ENCODE measurements around the gene SPAST.
"Not testable (repeated sequence)": the region's sequence is repeated elsewhere in the genome, so short reads cannot be mapped to it uniquely, and the experiment has no call there.

Gene SPAST

DNA sequence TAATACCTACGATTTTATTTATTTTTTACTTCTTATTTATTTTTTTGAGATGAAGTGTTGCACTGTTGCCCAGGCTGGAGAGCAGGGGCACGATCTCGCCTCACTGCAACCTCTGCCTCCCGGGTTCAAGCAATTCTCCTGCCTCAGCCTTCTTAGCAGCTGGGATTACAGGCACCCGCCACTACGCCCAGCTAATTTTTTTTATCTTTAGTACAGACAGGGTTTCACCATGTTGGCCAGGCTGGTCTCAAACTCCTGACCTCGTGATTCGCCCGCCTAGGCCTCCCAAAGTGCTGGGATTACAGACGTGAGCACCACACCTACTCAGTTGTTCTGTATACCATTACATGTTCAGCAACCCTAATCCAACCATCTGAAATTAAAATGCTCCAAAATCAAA, 100.9 kb downstream of the SPAST start:
- peak overlapping the region; percentile 84 for H3K4me3 ChIP-seq
- in situ Hi-C loops (cut with MboI; ENCODE audit: low sequenced_read_pairs); H3K27me3 ChIP-seq (ENCODE audit: low read depth); H3K36me3 ChIP-seq (replicated peaks); H3K9me3 ChIP-seq: not testable (repeated sequence)
- peak in 1 of 2 experiments; percentile 12 for DNase-seq (ENCODE audit: low spot score in 2 of 2)
- peaks cover 11% of the 10 kb centered on the region for H3K4me1 ChIP-seq

DNA sequence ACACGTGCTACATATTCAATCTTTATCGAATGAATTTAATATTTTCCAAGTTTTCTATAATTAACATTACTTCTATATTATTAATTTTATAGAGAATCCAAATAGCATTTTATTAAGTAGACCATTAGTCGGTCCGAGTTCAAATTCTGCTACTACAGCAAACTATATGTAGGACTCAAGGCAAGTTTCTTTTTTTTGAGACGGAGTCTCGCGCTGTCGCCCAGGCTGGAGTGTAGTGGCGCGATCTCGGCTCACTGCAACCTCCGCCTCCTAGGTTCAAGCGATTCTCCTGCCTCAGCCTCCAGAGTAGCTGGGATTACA, 101.6 kb downstream of the SPAST start:
- Histone ChIP-seq H3K4me1 (peaks cover 11% of the 10 kb centered on the region), H3K4me3 (peak overlapping the region; percentile 84)
- H3K27me3 ChIP-seq (ENCODE audit: low read depth); H3K36me3 ChIP-seq (replicated peaks); DNase-seq (ENCODE audit: low spot score in 2 of 2); in situ Hi-C loops (cut with MboI; ENCODE audit: low sequenced_read_pairs); H3K9me3 ChIP-seq: not testable (repeated sequence)

DNA sequence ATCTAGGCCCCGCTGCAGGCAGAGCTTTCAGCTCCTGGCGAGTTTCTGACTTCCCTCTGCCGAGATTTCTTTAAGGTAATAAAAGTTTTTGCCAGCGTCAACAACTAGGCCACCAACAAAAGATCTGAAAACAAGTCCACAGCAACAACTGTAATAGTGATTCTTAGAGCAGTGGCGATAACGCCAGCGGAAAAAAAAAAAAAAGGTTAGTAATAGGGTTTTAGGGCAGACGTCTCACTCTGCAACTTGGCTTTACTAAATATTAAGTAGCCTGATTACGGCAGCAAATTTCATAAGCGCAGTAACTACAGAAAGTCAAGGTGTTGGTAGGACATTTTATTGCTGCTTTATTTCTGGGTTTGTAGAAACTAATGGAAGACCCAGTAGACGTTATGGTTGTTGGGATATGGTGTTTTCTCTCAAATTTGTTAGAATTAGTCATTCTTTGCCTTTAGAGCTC, 102.8 kb downstream of the SPAST start:
- Histone ChIP-seq H3K9me3 (no peaks in the 10 kb centered on the region), H3K36me3 (replicated peaks) (peaks cover 5% of the 10 kb centered on the region; the same call in 1 of the 2 replicates), H3K27me3 (ENCODE audit: low read depth) (no peaks in the 10 kb centered on the region), H3K4me3 (peak overlapping the region; percentile 84), H3K4me1 (peaks cover 11% of the 10 kb centered on the region)
- no peak for DNase-seq (ENCODE audit: low spot score in 2 of 2)
- in situ Hi-C loops (cut with MboI; ENCODE audit: low sequenced_read_pairs) = no loop called here

DNA sequence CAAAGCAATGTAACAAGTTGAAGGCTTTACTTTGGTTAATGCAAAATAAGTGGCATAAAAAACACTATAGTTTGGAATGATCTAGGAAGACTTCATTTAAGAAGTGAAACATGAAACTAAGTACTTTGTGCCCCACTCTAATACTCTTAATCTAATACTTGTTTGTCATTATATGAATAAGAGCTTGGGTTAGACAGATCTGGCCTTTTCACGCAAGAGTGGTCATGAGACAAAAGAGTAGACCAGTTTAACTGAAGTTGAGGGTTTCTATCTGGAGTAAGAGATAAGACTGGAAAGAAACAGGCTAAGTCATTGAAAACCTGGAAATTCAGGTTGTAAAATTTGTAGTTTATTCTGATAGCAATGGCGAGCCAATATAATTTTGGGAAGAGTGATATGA, 105.2 kb downstream of the SPAST start:
- Histone ChIP-seq H3K4me1 (peaks cover 11% of the 10 kb centered on the region), H3K9me3 (no peaks in the 10 kb centered on the region), H3K36me3 (replicated peaks) (peaks cover 9% of the 10 kb centered on the region), H3K27me3 (ENCODE audit: low read depth) (no peaks in the 10 kb centered on the region), H3K4me3 (no peak overlapping the region)
- DNase-seq (ENCODE audit: low spot score in 2 of 2) = no peak
- in situ Hi-C loops (cut with MboI; ENCODE audit: low sequenced_read_pairs) = no loop called here

DNA sequence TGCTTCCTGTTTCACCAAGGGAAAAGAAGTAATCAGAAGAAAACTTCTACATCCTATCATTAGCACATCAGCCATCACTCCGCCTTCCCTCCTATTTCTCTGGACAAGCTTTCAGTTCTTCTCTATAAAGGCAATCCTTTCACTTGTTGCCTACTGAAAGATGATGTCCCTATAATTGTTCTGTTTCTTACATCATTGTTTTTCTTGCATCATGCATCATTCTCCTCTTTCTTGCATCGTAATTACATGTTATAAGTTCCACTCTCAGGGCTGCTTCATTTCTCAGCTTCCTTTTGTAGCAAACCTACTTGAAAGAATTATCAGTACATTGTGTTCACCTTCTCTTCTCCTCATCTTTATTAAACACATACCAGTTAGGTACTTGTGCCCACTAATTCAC, 109.5 kb downstream of the SPAST start:
- H3K4me1 ChIP-seq = peaks cover 2% of the 10 kb centered on the region

DNA sequence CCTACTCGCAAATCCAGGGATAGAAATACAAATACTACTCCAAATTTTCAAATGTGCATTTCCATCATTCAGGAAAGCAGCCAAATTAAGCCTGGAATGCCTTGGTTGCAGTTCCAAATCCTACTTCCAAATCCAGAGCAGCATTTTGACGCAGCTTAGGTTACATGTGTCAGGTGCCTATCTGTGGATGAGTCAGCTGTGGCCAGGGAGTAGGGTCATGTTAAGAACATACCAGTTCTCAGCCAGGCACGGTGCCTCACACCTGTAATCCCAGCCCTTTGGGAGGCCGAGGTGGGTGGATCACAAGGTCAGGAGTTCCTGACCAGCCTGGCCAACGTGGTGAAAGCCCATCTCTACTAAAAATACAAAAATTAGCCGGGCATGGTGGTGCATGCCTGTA, 119.3 kb downstream of the SPAST start:
- no peaks in the 10 kb centered on the region for H3K9me3 ChIP-seq
- peaks cover 26% of the 10 kb centered on the region for H3K36me3 ChIP-seq (replicated peaks)
- H3K4me3 ChIP-seq = no peak overlapping the region
- DNase-seq (ENCODE audit: low spot score in 2 of 2) = no peak
- H3K4me1 ChIP-seq = no peaks in the 10 kb centered on the region
- H3K27me3 ChIP-seq (ENCODE audit: low read depth) = no peaks in the 10 kb centered on the region
- in situ Hi-C loops (cut with MboI; ENCODE audit: low sequenced_read_pairs) = no loop called here

More for the DNA sequence above, 109.5 kb downstream of the SPAST start:
- in situ Hi-C loops (cut with MboI; ENCODE audit: low sequenced_read_pairs) = no loop called here
- peaks cover 28% of the 10 kb centered on the region for H3K36me3 ChIP-seq (replicated peaks)
- H3K9me3 ChIP-seq = no peaks in the 10 kb centered on the region
- H3K27me3 ChIP-seq (ENCODE audit: low read depth) = no peaks in the 10 kb centered on the region
- H3K4me3 ChIP-seq = no peak overlapping the region
- DNase-seq (ENCODE audit: low spot score in 2 of 2) = no peak

DNA sequence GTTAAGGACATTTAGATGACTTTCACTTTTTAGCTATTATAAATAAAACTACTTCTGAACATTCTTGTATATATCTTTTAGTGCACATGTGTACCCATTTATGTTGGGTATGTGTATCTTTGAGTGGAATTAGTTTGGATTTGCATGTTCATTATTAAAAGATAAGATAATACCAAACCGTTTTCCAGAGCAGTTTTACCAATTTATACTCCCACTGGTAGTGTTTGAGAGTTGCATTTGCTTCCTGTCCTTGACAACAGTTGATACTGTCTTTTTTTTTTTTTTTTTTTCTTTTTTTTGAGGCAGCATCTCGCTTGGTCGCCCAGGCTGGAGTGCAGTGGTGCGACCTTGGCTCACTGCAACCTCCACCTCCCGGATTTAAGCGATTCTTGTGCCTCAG, 125.7 kb downstream of the SPAST start:
- no peak overlapping the region for H3K4me3 ChIP-seq
- peaks cover 22% of the 10 kb centered on the region for H3K36me3 ChIP-seq (replicated peaks)
- in situ Hi-C loops (cut with MboI; ENCODE audit: low sequenced_read_pairs) = no loop called here
- DNase-seq (ENCODE audit: low spot score in 2 of 2) = no peak
- H3K9me3 ChIP-seq = no peaks in the 10 kb centered on the region
- H3K27me3 ChIP-seq (ENCODE audit: low read depth) = no peaks in the 10 kb centered on the region
- H3K4me1 ChIP-seq = no peaks in the 10 kb centered on the region

DNA sequence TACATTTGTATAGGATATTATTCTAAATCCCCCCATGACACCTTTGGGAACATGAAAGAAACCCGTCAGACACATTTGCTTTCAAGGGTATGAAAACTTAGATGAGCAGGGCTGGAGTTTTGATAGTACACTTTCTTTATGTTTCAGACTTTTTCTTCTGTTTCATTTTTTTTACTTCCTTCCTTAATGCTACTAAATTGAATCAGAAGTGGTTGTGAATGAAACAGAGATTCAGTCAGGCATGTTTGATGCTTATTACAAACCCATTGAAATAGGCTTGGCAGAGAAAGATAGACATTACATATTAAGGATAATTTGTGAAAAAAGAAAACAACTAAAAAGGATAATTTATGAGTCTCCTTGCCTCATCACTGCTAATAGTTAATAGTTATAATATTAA, 129.1 kb downstream of the SPAST start:
- Histone ChIP-seq H3K9me3 (no peaks in the 10 kb centered on the region), H3K4me1 (no peaks in the 10 kb centered on the region), H3K27me3 (ENCODE audit: low read depth) (no peaks in the 10 kb centered on the region), H3K36me3 (replicated peaks) (peaks cover 20% of the 10 kb centered on the region), H3K4me3 (no peak overlapping the region)
- in situ Hi-C loops (cut with MboI; ENCODE audit: low sequenced_read_pairs) = no loop called here
- DNase-seq (ENCODE audit: low spot score in 2 of 2) = no peak

DNA sequence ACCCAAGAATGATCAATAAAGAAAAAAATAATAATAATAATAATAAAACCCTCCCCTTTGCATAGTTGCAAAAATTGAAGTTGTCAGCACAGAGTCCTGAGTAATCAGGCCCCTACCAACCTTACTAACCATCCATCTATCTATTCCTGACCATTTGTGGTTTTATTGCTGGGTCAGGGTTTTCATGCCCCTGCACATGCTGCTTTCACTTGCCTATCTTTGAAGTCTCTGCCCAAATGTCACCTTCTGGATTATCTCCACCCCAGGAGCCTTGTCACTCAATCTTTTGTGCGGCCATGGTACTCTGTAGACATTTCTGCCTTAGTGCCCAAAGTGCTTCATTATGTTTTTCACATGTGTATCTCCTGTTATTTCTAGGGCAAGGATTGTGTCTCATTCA, 137.5 kb downstream of the SPAST start:
- in situ Hi-C loops (cut with MboI; ENCODE audit: low sequenced_read_pairs) = no loop called here
- no peaks in the 10 kb centered on the region for H3K9me3 ChIP-seq
- no peaks in the 10 kb centered on the region for H3K27me3 ChIP-seq (ENCODE audit: low read depth)
- no peaks in the 10 kb centered on the region for H3K4me1 ChIP-seq
- no peak for DNase-seq (ENCODE audit: low spot score in 2 of 2)
- H3K36me3 ChIP-seq (replicated peaks) = peaks cover 22% of the 10 kb centered on the region
- no peak overlapping the region for H3K4me3 ChIP-seq

DNA sequence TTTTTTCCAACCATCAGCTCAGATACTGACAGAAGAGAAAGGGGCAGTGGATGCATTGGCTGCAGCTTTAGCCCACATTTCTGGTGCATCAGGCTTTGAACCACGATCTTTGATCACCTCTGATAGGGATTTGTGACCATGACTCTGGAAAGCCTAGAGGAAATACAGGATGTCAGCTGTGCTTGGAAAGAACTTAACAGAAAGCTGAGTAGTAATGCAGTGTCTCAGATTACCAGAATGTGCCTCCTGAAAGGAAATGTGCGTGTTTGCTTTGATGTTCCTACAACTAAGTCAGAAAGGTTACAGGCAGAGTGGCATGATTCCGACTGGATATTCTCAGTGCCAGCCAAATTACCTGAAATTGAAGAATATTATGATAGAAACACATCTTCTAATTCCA, 140.1 kb downstream of the SPAST start:
- H3K9me3 ChIP-seq; H3K36me3 ChIP-seq (replicated peaks); H3K4me1 ChIP-seq; DNase-seq (ENCODE audit: low spot score in 2 of 2); in situ Hi-C loops (cut with MboI; ENCODE audit: low sequenced_read_pairs); H3K27me3 ChIP-seq (ENCODE audit: low read depth); H3K4me3 ChIP-seq: not testable (repeated sequence)

Measured in HAP-1 (cell line).